Measurements from ENCODE around the gene XIRP2. TPM values are rescaled to one million over a fixed set of nuclear protein-coding genes. Genes with fewer than 3 reads are reported as not detected.

The XIRP2 gene
- polyA plus RNA-seq, 1 experiment: not detected

DNA sequence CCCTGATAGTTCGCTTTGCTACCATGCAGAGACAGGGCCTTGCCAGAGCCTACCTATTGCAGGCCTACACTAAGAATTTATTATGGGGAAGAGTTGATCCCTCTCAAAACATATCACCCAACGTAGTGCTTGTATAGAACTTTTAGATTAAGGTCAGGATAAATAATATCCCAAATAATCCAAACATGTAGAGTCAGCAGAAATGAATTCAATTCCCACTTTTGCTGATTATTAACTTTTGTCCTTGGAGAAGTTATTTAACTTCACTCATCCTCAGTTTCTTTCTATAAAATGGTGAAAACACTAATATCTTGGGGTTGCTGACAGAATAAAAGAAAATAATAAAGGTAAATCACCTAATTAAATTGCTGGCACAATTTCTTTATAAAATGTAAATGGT is 294.1 kb downstream of the XIRP2 start:
- Histone ChIP-seq H3K36me3 (ENCODE audit: control insufficient read depth, insufficient read depth, low read length) (no peaks in the 10 kb centered on the region), H3K27me3 (ENCODE audit: control insufficient read depth, insufficient read depth, low read length) (no peaks in the 10 kb centered on the region), H3K4me3 (ENCODE audit: low read depth, low read length) (no peak overlapping the region)
- TF ChIP-seq, protein P1, sequence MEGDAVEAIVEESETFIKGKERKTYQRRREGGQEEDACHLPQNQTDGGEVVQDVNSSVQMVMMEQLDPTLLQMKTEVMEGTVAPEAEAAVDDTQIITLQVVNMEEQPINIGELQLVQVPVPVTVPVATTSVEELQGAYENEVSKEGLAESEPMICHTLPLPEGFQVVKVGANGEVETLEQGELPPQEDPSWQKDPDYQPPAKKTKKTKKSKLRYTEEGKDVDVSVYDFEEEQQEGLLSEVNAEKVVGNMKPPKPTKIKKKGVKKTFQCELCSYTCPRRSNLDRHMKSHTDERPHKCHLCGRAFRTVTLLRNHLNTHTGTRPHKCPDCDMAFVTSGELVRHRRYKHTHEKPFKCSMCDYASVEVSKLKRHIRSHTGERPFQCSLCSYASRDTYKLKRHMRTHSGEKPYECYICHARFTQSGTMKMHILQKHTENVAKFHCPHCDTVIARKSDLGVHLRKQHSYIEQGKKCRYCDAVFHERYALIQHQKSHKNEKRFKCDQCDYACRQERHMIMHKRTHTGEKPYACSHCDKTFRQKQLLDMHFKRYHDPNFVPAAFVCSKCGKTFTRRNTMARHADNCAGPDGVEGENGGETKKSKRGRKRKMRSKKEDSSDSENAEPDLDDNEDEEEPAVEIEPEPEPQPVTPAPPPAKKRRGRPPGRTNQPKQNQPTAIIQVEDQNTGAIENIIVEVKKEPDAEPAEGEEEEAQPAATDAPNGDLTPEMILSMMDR (IDR thresholded peaks at IDR 0.05; ENCODE audit: insufficient read depth, low read depth, low read length): no peak
- ChIA-PET CTCF (no interaction called here), POLR2A (no interaction called here)
- no peak for DNase-seq (ENCODE audit: low read depth)

DNA sequence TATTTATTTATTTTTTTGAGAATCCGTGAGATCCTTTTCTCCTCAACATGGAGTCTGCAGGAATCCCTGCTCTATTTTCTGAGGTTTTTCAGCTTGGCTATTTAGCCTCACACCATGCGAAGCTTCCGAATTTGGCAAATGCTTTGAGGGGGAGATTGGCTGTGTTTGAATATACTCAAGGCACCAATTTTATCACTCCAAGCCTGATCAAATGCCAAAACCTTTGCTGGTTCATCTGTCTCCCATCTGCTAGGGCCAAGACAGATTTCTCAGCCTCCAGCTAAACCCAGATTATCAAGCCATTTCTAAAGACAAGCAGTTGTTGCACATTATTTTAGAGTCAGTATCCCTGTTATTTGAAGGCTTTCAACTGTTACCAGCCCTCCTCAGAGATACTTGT is 295.7 kb downstream of the XIRP2 start:
- POLR2A ChIA-PET: no interaction called here
- no peaks in the 10 kb centered on the region for H3K27me3 ChIP-seq (ENCODE audit: control insufficient read depth, insufficient read depth, low read length)
- H3K4me3 ChIP-seq (ENCODE audit: low read depth, low read length): no peak overlapping the region
- TF ChIP-seq, protein P1 (IDR thresholded peaks at IDR 0.05; ENCODE audit: insufficient read depth, low read depth, low read length): no peak
- H3K36me3 ChIP-seq (ENCODE audit: control insufficient read depth, insufficient read depth, low read length): no peaks in the 10 kb centered on the region
- no peak for DNase-seq (ENCODE audit: low read depth)
- CTCF ChIA-PET: no interaction called here

DNA sequence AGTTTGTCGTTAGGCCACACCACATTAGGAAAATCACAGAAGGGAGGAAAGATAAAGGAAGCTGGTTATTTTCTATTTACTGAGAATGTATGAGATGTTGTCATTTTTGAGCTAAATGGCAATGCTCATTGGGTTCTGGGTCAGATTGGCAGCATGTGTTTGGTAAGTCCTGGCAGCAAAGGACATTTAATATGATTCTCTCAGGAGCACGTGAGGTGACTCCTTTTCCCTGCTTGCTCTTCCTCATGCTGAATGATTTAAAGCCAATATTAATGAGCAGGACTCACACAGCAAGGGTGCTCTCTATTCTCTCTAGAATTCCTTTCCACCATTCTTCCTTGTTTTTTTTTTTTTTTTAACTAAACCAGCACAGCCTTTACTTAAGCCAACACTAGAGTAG is 298.2 kb downstream of the XIRP2 start:
- Histone ChIP-seq H3K27me3 (ENCODE audit: control insufficient read depth, insufficient read depth, low read length) (no peaks in the 10 kb centered on the region), H3K4me3 (ENCODE audit: low read depth, low read length) (no peak overlapping the region), H3K36me3 (ENCODE audit: control insufficient read depth, insufficient read depth, low read length) (no peaks in the 10 kb centered on the region)
- CTCF ChIA-PET: interaction anchor here (1.0 to 1.6 kb wide), 3 partner anchors 12 to 58 kb away, joined by 3 to 4 read pairs (median 4); no protein-coding TSS in a partner anchor
- no peak for DNase-seq (ENCODE audit: low read depth)
- TF ChIP-seq, protein P1 (IDR thresholded peaks at IDR 0.05; ENCODE audit: insufficient read depth, low read depth, low read length): no peak
- POLR2A ChIA-PET: no interaction called here

DNA sequence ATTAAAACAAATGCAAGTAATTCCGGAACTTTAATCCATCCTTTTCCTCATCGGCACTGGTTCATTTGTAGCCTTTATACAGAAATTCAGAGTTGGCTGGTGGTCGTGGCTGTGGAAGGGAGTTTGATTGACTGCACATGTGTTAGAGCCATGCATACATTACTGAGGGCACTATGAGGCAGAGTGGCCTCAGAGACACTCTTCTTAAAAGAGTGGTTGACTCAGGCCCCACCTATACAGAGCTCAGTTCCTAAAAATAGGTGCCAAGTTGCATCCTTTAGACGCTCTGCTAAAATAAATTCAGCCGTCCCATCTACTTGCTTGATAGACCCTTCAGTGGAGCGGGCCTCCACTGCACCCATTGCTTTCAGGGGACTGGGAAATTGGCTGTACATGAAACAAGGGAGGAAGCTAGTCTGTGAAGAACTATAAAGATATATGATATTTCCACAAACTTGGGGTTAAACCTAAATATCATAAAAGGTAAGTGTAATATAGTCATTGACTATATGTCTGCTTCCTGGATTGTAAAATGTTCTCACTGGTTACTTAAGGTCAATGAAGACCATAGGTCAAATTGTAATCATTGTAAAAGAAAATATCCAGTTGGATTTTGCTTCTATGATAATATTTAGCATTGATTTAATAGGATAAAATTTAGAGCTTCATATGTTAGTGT is 298.9 kb downstream of the XIRP2 start:
- Histone ChIP-seq H3K27me3 (ENCODE audit: control insufficient read depth, insufficient read depth, low read length) (no peaks in the 10 kb centered on the region), H3K36me3 (ENCODE audit: control insufficient read depth, insufficient read depth, low read length) (no peaks in the 10 kb centered on the region), H3K4me3 (ENCODE audit: low read depth, low read length) (no peak overlapping the region)
- ChIA-PET CTCF (interaction anchor here (1.1 kb wide), 2 partner anchors 16 to 23 kb away, joined by 3 read pairs; no protein-coding TSS in a partner anchor), POLR2A (no interaction called here)
- no peak for DNase-seq (ENCODE audit: low read depth)
- TF ChIP-seq, protein P1 (IDR thresholded peaks at IDR 0.05; ENCODE audit: insufficient read depth, low read depth, low read length): no peak

DNA sequence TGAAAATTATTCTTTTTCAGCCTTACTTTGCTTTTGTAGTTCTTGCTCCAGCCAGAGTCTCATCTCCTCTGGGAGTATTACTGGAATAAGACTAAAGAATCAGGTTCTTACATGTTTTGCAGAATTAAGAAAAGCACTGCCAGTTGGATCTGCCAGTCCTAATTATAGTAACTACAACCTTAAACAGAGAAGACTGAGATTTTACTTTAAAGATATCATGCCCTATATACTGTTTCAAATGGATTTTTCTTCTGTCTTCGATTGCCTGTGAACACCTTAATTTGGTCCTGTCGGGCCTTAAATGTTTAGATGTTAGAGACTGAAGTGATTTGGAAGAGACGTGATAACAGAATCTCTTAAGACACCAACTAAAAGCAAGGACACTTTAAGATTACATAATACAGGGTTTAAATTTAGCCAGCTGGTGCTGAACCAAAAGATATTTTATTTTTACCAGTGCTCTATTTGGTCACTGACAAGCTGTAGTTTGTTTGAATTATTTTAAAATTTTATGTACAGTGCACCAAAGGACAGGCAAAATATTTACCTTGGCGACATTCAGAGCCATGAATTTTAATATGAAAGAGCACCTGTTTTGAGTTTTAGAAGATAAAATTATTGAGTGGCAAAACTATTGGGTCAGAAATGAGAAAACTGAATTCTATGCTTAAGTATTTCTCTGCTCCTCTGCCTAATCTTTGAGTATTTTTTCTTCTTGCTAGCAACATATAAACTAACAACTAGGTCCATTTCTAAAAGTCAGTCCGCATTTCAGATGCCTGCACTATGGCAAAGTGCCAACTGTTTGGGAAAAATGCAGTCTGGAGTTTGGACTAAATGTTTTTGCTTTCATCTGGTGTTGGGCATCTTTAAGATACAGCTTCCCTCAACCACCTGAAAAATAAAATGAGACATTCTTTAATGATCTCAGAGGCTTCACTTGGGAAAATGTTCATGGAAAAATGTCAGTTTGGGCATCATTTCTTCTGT is 300.0 kb downstream of the XIRP2 start:
- TF ChIP-seq, protein P1 (IDR thresholded peaks at IDR 0.05; ENCODE audit: insufficient read depth, low read depth, low read length): no peak
- POLR2A ChIA-PET: no interaction called here
- Histone ChIP-seq H3K4me3 (ENCODE audit: low read depth, low read length) (no peak overlapping the region), H3K36me3 (ENCODE audit: control insufficient read depth, insufficient read depth, low read length) (no peaks in the 10 kb centered on the region), H3K27me3 (ENCODE audit: control insufficient read depth, insufficient read depth, low read length) (no peaks in the 10 kb centered on the region)
- CTCF ChIA-PET: interaction anchor here (1.1 kb wide), 1 partner anchor 22 kb away, joined by 3 read pairs; no protein-coding TSS in a partner anchor
- DNase-seq (ENCODE audit: low read depth): no peak
